ENCODE measurements around the gene RGS7.
"Not testable (repeated sequence)": the region's sequence is repeated elsewhere in the genome, so short reads cannot be mapped to it uniquely, and the experiment has no call there.

RGS7 gene

GRCh38 chr1:241270016-241270415, 87.0 kb downstream of the RGS7 start:
- no peak for DNase-seq

DNA sequence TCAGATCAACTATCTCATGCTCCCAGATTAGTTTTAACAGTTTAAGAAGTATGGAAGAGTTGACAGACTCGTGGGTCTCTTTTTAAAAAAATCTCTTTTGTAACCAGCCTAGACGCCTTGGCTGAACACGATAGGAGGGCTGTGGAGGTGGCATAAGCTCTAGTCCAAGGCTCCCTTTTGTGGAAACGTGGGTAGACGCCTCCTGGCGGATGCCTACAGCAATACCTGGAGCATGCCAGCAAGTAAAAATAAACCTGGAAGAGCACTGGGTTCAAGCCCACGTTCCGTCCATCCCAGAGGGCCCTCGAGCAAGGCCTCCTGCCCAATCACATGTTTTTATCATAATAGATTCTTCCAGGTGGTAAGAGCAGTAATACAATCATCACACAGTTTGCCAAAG, 87.9 kb downstream of the RGS7 start:
- no peak for DNase-seq

- DNase-seq: peak; percentile 14
These were observed 90.9 kb downstream of the RGS7 start for GRCh38 chr1:241266121-241266520.

DNA sequence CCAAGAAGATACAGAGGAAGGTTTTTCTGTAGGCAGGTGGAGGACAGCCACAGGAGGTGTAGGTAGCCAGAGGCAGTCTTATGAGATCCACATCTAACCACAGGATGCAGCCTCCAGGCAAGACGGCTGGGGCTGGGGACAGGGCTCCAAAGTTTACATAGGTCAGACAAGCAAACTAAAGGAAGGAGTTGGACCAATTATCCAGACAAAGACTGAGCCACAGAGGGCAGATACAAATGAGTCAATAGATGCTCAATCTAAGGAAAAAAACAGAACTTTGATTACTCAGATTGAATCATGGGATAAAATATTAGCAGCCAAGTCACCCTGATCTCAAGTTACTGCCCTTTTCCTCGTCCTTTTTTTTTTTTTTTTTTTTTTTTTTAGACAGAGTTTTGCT, 91.6 kb downstream of the RGS7 start:
- peak; percentile 98 for DNase-seq

DNA sequence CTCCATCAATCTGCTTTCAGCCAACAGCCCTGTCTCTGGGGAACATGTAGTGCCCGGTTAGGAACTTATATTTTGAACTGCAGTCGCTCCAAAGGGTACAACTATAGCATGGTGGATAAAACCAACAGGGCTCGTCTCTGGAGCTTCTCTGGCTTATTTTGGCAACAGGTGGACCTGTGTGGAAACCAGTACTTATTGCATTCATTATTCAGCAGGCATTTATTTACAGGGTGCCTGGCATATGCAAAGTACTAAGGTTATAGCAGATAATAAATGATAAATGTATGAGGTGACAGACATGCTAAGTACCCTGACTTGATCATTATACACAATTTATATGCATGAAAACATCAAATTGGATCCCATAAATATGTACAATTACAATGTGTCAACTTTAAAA, 93.7 kb downstream of the RGS7 start:
- no peak for DNase-seq

DNA sequence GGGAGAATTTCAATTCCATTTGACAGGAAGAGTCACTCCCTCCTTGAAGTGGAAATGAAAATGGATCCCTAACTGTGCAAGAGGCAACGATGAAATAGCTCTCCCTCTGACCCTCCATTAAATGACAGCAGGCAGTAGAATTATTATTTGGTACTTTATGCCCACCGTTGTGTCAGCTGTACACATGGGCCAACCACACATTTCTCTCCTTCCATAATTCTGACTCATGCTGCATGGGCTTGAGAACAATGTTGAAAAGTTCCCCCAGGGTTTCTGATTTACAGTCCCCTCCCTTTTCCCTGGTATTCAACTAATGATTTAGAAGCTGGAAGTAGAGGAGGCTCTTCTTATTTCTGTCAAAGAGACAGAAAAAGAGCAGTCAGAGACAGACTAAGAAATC, 103.5 kb downstream of the RGS7 start:
- DNase-seq: no peak

DNA sequence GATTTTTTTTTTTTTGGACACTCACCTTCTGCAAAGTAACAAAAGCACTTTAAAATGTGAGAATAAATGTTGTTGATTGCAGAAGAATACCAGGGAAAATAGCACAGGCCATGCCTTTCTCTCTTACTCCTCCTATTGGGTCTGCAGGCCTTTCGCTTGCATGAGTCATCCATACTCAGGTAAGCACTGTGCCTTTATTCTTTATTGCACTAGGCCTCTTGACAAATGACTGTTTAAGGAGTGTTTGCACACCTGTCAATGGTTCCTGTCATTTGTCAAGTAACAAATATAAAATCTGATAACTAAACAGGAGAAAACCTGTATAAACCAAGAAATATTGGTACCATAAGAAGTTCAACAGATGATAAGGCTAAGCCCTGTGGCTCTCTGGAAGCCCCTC, 106.5 kb downstream of the RGS7 start:
- DNase-seq: peak; percentile 98

DNA sequence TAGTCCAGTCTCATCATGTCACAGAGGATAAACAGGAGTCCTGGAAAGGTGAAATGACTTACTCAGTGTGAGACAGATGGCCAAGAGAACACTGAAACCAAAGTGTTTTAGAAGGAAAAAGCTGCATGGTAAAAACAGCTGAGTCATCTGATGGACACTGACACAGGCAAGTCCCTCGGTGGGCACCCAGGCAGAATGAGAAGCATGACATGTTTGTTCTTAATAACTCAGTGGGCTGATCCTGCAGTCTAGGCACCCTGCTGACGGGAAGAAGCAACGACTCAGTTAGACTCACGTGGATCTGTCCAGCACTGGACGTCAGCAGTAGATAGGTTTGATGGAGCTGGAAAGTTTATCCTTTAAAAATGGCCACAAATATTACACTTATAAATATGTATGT, 116.9 kb downstream of the RGS7 start:
- no peak for DNase-seq

GRCh38 chr1:241237873-241238272, 119.1 kb downstream of the RGS7 start:
- DNase-seq: no peak

DNA sequence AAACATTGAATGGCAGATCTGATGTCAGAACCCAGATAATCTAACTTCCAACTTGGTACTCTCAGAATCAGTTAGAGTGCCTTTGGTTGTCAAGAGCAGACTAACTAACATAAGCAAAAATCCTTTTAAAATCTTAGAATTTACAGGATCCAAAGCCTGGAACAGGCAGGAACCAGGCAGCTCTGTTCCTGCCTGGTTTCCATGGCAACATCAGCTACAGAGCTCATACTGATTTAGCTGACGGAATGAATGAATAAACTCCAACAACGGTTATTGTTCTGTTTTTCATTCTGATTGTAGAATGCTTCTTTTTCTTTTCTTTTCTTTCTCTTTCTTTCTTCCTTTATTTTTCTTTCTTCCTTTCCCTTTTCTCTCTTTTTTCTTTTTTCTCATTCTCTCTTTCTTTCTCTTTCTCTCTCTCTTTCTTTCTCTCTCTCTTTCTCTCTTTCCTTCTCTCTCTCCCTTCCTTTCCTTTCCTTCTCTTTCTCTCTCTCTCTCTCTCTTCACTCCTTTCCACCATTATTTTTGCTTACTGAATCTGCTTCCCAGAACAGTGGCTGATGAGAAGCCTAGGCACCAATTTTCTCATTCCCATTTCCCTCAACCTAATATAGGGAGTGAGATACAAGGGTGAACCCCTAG, 121.6 kb downstream of the RGS7 start:
- peak; percentile 69 for DNase-seq

DNA sequence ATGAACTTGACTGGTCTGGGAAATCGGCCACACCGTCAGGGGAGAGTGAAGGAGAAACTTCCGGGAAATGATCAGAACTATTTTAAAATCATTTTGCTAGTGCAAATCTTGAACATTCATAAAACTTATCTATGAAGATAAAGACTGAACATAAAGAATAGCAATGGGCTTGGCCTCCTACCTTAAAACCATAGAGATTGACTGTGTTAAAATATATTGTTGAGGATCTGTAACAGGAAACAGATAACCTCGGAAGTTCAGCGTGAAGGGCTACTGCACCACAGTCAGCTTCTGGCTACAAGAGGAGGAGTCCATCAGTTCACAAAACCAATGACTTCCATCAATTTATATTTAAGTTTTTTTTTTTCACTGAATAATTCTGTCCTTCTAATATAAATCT, 127.3 kb downstream of the RGS7 start:
- no peak for DNase-seq

GRCh38 chr1:241229216-241229615, 127.8 kb downstream of the RGS7 start:
- no peak for DNase-seq

- no peak for DNase-seq
These were observed 128.7 kb downstream of the RGS7 start for GRCh38 chr1:241228339-241228738.

- peak; percentile 24 for DNase-seq
These were observed 131.3 kb downstream of the RGS7 start for GRCh38 chr1:241225741-241226140.

DNA sequence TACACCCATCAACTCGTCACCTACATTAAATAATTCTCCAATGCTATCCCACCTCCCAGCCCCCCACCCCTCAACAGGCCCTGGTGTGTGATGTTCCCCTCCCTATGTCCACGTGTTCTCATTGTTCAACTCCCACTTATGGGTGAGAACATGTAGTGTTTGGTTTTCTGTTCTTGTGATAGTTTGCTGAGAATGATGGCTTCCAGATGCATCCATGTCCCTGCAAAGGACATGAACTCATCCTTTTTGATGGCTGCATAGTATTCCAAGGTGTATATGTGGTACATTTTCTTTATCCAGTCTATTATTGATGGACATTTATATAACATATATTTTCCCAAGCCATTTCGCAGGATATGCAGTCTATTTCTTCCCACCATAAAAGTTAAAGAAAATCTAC, 132.8 kb downstream of the RGS7 start:
- not testable (repeated sequence) for DNase-seq

DNA sequence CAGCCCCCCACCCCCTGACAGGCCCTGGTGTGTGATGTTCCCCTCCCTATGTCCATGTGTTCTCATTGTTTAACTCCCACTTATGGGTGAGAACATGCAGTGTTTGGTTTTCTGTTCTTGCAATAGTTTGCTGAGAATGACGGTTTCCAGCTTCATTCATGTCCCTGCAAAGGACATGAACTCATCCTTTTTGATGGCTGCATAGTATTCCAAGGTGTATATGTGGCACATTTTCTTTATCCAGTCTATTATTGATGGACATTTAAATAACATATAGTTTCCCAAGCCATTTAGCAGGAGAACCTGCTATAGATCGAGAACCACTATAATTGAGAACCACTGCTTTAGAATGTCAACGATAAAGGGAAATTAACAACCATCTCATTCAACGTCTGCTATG, 134.2 kb downstream of the RGS7 start:
- DNase-seq: not testable (repeated sequence)

DNA sequence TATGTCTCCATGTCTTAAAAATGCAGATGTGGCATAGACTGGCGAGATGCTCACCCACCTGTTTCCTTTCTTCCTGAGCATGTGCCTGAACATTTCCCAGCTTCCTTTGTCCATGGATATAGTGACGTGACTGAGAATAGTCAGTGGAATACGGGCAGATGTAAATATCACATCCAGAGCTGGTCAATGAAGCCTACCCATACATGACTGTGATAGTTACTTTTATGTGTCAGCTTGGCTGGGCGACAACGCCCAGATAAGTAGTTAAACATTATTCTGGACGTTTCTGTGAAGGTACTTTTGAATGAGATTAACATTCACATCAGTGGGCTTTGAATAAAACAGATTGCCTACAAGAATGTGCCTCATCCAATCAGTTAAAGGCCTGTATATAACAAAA, 135.7 kb downstream of the RGS7 start:
- DNase-seq: no peak

GRCh38 chr1:241220913-241221312, 136.1 kb downstream of the RGS7 start:
- not testable (repeated sequence) for DNase-seq

GRCh38 chr1:241219449-241219848, 137.6 kb downstream of the RGS7 start:
- DNase-seq: peak; percentile 61

GRCh38 chr1:241217516-241217915, 139.5 kb downstream of the RGS7 start:
- DNase-seq: no peak

DNA sequence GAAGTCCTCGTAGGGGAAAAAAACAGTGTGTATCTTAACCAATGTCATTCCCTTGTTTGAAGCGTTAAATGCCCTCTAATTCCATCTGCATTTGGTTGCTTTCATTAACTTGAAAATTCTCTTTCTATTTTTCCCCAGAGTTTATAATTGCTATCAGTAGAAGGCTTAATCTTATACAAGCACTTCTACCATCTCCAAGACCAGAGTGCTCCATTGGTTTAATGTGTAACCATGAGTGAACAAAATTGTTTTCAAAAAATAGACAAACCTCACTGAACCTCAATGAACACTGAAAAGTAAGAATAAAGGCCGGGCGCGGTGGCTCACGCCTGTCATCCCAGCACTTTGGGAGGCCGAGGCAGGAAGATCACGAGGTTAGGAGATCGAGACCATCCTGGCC, 141.3 kb downstream of the RGS7 start:
- no peak for DNase-seq

DNA sequence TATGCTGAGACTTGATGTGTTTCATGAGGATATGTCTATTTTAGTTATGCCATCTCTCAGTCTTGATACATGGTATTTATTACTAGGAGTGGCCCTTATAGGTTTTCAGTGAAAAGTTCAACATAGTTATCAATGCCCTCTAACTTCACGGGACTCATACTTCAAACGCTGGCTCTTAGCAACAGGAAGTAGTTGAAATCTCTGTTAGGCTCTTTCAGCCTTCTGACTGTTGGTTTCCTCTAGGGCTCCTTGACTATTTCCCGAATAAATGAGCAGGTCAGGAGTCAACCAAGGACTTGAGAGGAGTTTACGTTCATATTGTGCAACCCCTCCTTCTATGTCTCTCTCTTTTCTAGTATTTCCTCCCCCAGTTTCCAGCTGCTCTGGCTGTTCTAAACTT, 141.8 kb downstream of the RGS7 start:
- DNase-seq: no peak

- no peak for DNase-seq
These were observed 143.9 kb downstream of the RGS7 start for GRCh38 chr1:241213139-241213538.

DNA sequence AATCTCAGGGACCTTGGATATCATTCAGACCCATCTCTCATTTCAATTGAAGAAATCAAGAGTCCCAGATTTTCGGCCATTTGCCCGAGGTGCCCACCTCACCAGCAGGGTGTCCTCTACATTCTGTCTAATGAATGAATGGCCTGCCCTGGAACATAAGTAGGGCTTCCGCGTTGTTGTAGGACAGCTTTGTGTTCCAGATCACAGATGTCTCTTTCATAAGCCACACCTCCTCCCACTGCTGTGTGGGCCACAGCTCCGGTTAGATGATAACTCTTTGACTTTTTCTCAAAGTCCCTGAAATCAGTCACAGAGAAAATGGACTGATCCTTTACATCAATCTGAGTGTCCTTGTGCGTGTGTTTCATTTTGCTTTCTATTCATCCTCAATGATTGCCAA, 144.4 kb downstream of the RGS7 start:
- DNase-seq: no peak

DNA sequence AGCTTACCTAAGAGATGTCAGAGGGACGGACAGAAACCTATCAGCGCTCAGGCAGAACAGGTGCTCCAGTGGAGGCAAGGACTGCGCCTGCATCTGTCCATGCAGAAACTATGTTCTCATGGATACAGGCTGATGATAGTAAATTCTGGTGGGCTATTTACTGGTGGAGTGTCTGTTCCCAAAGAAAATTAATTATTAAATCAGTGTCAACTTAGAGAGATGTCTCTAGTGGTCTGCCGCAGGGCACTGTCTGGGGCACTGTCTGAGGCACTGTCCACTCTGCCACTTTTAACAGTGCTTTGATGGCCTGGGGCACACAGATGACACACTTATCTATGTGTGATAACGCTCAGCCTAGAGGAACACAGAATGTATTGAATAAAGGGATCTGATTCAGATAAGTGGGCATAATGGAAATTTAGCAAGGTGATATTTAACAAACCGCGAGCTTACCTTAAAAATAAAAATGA, 148.1 kb downstream of the RGS7 start:
- peak; percentile 84 for DNase-seq

- no peak for DNase-seq
These were observed 153.2 kb downstream of the RGS7 start for GRCh38 chr1:241203817-241204216.
